GDM1 (cell line): ENCODE results near the gene BHLHE40.

Experiments
- DNase-seq: peaks from one replicate; lab custom pipeline; 2025; lab: John Stamatoyannopoulos, UW

Gene BHLHE40

DNA sequence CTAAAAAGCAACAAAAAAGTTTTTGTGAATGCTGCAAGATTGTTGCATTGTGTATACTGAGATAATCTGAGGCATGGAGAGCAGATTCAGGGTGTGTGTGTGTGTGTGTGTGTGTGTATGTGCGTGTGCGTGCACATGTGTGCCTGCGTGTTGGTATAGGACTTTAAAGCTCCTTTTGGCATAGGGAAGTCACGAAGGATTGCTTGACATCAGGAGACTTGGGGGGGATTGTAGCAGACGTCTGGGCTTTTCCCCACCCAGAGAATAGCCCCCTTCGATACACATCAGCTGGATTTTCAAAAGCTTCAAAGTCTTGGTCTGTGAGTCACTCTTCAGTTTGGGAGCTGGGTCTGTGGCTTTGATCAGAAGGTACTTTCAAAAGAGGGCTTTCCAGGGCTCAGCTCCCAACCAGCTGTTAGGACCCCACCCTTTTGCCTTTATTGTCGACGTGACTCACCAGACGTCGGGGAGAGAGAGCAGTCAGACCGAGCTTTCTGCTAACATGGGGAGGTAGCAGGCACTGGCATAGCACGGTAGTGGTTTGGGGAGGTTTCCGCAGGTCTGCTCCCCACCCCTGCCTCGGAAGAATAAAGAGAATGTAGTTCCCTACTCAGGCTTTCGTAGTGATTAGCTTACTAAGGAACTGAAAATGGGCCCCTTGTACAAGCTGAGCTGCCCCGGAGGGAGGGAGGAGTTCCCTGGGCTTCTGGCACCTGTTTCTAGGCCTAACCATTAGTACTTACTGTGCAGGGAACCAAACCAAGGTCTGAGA, 4.7 kb downstream of the BHLHE40 start:
- peak; percentile 26 for DNase-seq

DNA sequence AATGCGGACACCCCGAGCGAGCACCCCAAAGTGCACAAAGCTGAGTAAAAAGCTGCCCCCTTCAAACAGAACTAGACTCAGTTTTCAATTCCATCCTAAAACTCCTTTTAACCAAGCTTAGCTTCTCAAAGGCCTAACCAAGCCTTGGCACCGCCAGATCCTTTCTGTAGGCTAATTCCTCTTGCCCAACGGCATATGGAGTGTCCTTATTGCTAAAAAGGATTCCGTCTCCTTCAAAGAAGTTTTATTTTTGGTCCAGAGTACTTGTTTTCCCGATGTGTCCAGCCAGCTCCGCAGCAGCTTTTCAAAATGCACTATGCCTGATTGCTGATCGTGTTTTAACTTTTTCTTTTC, 5.3 kb downstream of the BHLHE40 start:
- no peak for DNase-seq

DNA sequence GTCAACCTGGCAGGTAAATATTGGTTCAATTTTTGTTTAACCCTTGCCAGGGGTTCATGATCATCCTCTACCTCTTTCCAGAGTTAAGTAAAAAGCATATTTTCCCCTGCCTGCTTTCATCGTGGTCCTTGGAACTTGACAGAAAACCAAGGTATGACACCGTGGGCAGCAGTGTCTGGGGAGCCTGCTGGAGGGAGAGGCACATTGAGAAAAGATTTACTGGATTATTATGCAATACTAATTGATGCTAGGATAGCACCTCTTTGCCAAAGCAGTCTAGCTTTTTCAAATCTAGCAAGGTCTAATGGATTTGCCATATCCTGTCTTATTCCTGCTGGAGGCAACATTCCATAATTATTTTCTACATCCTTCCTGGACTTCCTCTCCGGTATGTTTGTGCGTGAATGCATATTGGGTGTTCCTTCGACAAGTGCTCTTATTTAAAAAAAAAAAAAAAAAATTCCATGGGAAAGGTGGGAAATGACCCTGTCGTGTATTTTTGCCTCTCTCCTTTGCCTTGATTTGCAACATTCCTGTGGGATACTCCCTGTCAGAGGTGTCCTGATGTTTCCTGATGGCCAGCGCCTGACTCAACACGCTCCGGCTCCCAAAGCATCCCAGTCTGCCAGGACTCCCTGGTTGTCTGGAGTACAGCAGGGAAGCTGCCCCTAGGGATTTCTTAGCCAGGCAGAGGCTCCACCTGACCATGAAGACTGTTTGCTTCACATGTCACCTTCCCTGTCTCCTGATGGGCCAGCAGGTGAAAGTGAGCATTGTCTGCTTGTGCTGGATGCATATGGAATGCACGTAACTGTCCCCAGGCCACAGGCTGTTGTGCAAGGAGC, 6.3 kb downstream of the BHLHE40 start:
- no peak for DNase-seq

DNA sequence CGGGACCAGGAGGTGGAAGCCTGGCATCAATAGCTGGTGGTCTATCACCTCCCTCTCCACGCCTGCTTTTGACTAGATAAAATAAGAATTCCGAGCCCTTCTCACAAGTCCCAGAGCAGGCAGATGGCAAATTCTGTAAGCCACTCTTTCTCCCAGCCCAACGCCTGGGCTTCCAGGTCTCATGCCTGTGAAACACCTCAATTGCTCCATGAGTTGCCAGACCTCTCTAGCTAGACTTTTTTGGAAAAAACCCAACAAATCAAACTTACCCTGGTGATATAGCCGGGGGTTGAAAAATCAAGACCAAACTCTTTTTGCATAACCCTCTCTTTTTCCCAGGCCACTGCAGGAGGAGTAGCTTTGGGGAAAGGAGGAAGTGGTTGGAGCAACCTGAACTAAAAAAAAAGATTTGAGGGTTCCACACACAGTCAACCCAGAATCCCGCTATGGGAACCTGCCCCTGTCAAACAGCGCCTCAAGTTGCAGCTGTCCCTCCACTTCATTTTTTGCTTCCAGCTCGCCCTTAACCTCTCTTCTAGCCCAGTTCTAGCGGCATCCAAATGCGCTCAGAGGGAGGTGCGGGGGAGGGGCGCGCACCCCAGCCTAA, 7.0 kb downstream of the BHLHE40 start:
- no peak for DNase-seq

DNA sequence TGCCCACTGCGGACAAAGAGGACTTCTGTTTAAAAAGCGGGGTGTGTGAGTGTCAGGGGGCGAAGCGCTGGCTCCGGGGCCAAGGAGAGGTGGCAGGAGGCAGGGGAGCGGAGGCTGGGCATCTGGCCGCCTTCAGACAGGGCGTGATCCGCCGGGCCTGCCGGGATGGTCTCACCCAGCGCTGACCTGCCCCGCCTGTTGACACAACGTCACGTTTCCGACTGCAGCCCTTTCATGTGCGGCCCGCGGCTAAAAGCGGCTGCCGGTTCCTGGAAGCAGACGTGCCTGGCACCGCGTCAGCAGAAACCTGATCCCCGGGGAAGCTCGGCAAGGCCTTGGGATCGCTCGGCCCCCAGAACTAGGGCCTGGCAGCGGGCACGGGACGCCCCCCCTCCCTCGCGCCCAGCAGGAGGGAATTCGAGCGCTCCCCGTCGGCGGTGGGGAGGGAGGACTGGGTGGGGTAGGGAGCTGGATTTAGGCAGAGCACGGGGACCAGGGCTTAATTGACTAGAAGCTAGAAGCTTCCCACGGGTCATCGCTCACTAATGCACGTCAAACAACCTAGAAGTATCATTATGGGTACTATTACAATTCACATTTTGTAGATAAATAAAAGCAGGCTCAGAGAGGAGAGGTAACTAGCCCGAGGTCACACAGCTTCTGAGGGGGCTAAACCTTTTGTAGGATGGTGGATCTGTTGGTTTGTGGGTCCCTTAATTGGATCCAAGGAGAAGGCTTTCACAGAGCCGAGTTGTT, 7.7 kb downstream of the BHLHE40 start:
- no peak for DNase-seq

DNA sequence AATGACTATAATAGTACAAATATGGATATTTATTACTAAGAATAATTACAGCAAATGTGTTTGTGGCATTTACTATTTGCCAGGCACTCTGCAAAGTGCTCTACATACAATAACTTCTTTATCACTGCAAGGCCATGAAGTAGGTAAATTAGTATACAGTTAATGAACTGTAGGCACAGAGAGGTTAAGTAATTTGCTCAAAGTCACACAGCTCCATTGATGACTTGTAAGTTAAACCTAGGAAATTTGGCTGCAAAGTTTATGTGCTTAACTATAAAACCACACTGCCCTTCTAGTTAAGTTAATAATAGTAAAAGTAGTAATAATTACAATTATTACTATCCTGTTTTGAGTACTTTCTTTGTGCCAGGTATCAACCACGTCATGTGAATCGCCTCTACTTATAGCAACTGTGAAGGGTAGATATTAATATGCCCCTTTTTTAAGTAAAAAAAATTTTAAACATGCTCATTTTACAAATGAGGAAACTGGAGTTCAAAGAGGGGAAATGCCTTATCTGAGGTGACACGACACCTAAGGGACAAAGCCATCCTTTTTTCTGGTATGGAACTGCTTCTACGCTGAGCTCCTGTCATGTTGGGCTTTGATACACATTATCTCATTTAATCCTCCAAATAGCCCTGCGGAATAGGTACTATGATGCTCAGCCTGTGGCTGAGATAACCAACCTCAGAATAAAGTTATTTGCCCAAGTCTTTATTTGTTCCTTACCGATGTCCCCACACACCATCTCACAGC, 8.5 kb downstream of the BHLHE40 start:
- no peak for DNase-seq

DNA sequence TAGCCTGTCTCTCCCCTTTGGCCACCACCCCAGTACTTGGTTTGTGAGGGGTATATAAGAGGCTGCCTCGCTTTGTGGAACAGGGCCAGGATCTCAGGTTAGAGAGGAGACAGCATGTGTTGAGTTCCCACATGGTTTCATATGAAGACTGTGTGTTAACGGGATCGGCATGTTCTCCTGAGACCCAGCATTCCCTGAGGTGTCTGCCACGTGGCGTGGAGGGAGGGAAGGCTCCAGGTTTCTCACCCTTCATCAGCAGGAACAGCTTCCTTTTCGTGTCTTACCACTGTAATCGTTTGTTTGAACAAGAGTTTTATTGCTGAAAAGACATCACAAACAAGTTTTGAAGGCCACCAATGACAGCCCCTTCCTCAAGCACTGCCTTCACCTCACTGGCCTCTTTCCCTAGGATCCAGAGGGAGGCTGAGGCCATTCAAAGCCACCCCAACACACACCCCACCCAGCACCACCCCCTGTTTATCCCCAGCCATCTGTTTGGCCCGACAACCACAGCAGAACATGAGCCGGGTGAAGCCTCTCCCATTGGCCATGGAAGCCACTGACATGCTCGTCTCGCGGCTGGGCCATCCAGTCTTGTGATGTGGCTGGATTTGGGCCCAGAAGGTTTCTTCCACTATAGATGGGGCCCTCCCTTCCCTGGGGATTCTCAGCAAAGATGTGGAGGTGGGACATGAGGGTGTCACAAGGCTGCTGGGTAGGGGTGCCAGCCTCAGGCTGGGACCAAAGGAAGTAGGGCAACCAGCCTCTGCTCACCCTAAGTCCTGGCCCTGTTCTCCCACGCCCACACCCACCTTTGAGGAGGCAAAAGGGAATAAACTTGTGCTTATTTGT, 10.0 kb downstream of the BHLHE40 start:
- no peak for DNase-seq

DNA sequence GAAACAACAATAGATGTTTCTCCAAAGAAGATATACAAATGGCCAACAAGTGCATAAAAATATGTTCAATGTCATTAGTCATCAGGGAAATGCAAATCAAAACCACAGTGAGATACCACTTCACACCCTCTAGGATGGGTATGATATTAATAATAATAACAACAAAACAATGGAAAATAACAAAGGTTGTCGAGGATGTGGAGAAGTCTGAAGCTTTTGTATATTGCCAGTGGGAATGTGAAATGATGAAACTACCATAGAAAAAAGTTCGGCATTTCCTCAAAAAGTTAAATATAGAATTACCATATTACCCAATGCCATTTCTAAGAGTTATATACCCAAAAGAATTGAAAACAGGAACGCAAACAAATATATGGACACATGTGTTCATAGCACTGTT, 10.8 kb downstream of the BHLHE40 start:
- DNase-seq = no peak

DNA sequence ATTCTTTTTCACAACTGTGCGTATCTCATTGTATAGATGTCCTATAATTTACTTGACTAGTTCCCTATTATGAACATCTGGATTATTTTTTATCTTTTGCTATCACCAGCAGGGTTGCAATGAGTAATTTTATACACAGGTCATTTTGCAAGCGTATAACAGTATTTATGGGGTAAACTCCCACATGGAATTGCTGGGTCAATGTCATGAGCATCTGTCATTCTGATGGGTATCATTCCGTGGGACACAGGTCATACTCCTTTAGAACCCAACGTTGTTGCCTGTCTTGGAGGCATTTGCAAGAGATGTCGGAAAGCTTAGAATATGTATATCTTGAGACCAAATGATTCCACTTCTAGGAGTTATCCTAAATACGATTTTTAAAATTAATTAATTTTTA, 12.9 kb downstream of the BHLHE40 start:
- DNase-seq = no peak

DNA sequence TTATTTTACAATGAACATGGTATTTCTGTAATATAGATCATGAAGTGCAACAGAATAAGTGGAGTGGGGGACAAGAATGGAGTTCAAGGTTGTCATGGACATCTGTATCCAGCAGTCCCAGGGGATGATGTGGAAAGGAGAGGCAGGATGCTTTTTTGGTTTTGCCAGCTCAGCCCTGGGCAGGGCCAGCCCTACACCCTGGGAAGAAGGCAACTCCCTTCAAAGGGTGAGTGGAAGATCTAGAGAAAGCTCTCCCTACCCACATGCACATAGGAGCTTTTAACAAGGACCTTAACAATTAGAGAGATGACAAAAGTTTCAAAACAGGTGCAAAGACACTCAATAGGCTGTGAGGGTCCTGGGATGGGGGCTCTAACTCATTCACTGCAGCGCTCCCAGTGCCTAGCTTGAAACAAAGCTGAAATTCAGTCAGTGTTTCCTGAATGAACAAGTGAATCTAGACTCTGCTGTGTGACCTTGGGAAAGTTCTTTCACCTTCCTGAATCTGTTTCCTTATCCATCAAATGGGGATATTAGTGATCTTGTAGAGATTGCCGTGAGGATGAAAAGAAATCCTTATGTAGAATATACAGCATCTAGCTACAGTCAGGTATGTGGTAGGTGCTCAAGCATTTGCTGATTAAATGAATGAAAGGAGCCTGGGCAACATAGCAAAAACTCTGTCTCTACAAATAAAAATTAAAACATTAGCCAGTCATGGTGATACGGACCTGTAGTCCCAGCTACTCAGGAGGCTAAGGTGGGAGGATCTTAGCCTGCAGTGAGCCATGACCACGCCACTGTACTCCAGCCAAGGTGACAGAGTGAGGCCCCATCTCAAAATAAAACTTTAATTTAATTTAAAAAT, 14.3 kb downstream of the BHLHE40 start:
- no peak for DNase-seq

DNA sequence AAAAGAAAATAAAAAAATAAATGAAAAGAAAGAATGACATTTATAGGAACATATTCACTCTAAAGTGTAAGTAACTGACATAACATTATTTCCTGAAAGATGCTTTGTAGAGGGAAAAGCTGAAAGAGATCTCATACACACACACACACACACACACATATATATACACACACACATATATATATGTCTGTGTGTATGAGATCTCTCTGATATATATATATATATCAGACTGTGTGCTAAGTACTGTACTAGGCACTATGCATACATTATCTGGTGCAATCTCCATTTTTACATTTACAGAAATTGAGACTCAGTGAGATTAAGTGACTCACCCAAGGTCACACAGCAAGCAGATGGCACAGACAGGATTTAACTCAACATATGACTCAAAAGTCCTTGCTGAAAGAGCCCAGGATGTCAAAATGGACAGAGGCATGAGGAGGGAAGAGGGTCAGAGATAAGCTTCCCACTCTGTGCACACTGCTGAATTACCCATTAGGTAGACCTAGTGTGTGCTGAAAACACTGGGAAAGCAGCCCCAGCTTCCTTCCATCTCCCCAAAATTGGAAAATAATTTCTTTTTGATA, 15.0 kb downstream of the BHLHE40 start:
- DNase-seq = no peak

DNA sequence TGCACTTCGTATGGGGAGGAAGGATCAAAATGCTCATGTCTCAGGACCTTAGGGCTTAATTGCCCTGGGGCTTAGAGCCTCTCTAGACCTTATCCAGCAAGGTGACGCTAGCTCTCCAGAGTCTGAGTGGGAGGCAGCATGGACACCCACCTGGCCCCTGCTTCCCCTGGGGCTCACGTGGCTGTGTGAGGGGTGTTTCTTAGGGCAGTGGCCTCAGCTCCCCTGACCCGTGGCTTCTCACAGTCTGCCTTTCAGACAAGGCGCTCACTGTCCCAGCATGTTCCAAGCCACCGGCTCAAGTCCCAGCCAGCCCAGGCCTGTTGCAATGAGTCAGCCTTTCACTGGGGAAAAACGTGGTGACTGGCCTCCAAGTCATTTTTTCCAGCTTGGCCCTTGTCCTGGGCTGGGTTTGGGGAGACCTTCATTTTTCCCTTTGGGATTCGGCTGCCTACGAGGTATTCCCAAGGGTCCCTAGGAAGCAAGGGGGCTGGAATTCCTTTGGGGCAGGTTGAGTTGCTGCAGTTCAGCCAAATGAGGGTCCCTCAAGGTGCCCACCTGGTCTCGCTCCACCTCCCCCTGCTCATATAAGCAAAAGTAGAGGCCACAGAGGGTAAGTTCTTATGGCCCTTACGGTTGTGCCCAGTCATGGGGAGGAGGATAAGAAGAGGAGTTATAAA, 15.7 kb downstream of the BHLHE40 start:
- DNase-seq = no peak

DNA sequence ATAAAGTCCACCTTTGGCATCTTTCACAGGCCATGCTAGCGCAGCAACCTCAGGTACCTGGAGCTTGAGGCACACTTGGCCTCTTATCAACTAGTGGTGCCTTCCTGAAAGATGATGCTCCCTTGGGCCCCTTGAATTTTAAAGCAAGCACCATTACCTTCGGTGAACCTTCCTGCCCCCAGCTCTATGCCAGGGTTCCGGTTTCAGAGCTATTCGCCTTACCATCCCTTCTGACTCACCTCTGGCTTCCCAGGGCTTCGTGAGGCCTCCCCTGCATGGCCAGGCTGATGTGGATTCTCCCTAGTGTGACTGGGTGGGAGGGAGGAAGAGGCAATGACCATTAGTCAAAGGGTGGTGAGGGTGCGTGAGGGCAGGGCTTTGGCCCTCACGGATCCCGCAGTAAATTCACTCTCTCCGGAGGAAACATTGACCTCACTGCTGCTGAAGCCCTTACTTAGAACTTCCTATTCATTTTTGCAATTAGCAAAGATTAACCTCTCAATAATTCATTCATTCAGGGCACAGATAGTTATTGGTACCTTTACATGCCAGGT, 16.3 kb downstream of the BHLHE40 start:
- no peak for DNase-seq

DNA sequence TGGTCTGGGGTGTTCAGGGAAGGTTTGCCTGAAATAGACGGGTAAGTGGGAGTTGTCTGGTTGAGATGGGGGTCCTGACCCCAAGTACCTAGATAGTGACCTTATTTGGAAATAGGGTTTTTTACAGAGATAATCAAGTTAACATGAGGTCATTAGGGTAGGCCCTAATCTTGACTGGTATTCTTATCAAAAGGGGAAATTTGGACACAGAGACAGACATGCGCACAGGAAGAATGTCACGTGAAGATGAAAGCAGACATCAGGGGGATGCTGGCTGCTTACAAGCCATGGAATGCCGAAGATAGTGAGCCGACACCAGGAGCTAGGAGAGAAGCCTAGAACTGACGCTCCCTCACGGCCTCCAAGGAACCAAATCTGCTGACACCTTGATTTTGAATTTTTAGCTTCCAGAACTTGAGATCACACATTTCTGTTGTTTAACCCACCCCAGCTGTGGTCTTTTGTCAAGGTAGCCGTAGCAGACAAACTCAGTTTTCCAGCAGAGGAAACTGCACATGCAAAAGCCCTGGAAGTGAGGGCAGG, 17.1 kb downstream of the BHLHE40 start:
- DNase-seq = no peak

DNA sequence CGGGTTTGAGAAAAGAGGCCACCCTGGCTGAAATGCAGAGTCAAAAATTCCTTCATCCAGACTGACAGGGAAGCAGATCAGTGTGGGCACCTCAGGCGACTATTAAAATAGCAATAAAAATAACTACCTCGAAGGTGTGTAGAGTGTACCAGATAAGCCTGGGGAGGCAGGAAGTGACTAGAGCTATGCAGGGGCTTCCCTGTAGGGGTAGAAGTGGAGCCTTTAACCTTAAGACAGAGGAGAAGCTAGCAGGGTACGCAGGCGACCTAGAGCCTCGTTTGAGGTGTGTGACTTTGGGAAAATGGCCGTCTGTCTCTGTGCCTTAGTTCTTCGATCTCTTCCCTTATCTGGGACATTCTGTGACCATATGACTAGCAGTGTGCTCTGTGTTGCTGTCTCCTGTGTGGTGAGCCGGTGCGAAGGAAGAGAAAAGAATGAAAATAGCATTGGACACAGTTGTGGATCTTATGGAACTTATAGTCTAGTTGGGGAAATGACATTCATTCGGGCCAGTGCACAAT, 17.6 kb downstream of the BHLHE40 start:
- no peak for DNase-seq

DNA sequence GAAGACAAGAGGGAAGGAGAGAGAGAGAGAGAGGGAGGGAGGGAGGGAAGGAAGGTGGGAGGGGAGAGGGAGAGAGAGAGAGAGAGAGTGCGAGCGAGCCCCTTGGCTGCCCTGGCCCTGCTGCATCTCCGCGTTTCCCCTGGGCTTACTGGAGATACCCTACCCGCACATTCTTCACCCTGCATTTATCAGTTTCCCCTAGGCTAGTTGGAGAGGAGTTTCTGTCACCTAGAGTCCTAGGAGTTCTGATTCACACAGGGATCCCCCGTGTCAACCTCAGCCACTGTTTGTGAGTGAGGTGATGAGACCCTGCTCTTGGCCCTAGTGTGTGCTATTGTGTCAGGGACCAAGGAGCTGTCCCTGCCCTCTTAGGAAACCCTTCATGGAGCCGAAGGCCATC, 18.7 kb downstream of the BHLHE40 start:
- DNase-seq = no peak

DNA sequence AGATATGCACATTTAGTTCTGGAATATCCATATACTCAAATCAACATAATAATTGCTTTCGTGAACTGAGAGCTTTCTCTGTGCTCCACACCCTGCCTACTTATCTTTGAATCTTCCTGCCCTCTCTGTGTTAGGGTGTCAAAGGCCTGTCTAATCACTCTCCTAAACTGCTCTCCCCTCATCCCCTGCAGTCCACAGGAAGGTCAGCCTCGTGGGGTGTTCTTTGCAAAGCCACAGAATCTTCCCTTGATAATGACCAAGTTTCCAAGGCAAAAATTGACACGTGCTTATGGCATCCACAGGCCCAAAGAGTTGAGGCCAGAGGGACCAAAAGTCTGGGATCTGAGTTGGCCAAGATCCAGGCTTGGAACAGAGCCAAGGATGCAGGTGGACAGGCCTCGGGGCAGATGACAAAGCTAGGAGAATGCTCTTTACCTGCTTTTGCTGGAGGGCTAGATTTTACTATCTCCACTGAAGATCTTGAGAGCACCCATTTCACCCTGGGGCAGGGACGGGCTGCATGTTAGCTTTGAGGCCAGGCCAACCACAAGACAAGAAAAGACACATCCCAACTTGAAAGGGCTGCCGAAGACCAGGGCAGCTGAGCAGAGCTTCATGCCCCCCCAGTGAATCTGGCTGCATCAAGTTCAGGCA, 20.4 kb downstream of the BHLHE40 start:
- no peak for DNase-seq
